Measurements from ENCODE around the gene MTA3. TPM values are rescaled to one million over a fixed set of nuclear protein-coding genes. Genes with fewer than 3 reads are reported as not detected.

The MTA3 gene
- total and polyA plus RNA-seq, 2 donors (not counting 3 experiments of a cell fraction or from before 2014, with no cell fraction given) = 36.3 to 53.3 TPM

DNA sequence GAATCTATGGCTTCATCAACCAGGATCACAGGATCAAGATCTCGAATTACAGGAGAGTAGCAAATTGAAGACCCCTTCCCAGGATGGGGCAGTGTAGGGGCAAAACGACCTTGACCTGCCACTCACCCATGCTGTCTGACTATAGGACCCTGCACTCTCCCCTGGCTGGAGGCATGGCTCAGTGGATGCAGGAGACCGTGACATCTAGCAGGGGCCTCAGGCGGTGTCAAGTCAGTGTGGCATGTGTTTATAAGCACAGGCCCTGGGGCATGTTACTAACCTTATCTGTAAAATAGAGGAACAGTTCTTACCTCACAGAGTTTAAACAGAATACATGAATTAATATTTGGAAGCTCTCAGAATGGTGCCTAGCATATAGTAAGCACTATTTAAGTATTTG lies 220.4 kb downstream of the MTA3 start:
- dilution Hi-C loops (cut with MboI; ENCODE audit: extremely low pct_ligation_motif_present, low sequenced_read_pairs) = no loop called here
- BruUV-seq (replicated peaks) = no TSS peak
- POLR2A ChIA-PET = no interaction called here

More for the DNA sequence above, 220.4 kb downstream of the MTA3 start:
- TF ChIP-seq POLR2AphosphoS5 (IDR thresholded peaks at IDR 0.05; ENCODE audit: insufficient read depth, low read depth, low read length) = no peak
- TF ChIP-seq EZH2 (IDR thresholded peaks at IDR 0.05; ENCODE audit: borderline replicate concordance, low read depth, low read length, severe bottlenecking) = no peak
- TF ChIP-seq MYC (IDR thresholded peaks at IDR 0.05; ENCODE audit: low read depth, low read length) = no peak
- no peak for TF ChIP-seq FOS (IDR thresholded peaks at IDR 0.05; ENCODE audit: borderline replicate concordance, insufficient read depth, low read length)
- TF ChIP-seq CTCF (IDR thresholded peaks at IDR 0.05; ENCODE audit: extremely low read depth in 1 of 2, insufficient read depth in 1 of 2, low read depth in 1 of 2, low read length in 2 of 2) = no peak
- TF ChIP-seq GATA2 (IDR thresholded peaks at IDR 0.05; ENCODE audit: insufficient read depth, insufficient read length, low read depth, low read length) = no peak
- no peak for DNase-seq (ENCODE audit: low read depth, low spot score)
- Histone ChIP-seq H3K79me2 (ENCODE audit: control insufficient read depth, insufficient read depth, low read length) (no peaks in the 10 kb centered on the region), H3K27ac (ENCODE audit: insufficient read depth, low read depth, low read length) (no peak overlapping the region), H3K9ac (replicated peaks; ENCODE audit: extremely low read depth, insufficient read depth, low read length) (no peak overlapping the region), H3K4me1 (ENCODE audit: control insufficient read depth, extremely low read depth, insufficient read depth, low read length) (peaks cover 4% of the 10 kb centered on the region), H3K9me3 (replicated peaks; ENCODE audit: control insufficient read depth, insufficient read depth, low read length) (no peaks in the 10 kb centered on the region), H3K4me2 (ENCODE audit: insufficient read depth, low read length) (no peak overlapping the region), H3K9me1 (replicated peaks; ENCODE audit: control insufficient read depth, extremely low read depth, insufficient read depth, low read length) (no peaks in the 10 kb centered on the region), H4K20me1 (replicated peaks; ENCODE audit: control insufficient read depth, extremely low read depth, insufficient read depth, low read length) (no peaks in the 10 kb centered on the region), H3K36me3 (ENCODE audit: control insufficient read depth in 2 of 2, extremely low read depth in 1 of 2, insufficient read depth in 2 of 2, low read length in 2 of 2) (no peaks in the 10 kb centered on the region), H3K4me3 (replicated peaks in 1 of 3; ENCODE audit: insufficient read depth in 1 of 3, low read depth in 1 of 3, low read length in 3 of 3) (no peak overlapping the region), H3K27me3 (ENCODE audit: control insufficient read depth in 2 of 2, insufficient read depth in 2 of 2, low read length in 2 of 2) (peaks cover 7 to 12% of the 10 kb centered on the region in 2 experiments), H2AFZ (ENCODE audit: low read depth, low read length) (no peak overlapping the region)
- intact Hi-C loops (cut with micrococcal nuclease) = no loop called here
- no peak for FAIRE-seq
- CTCF ChIA-PET = no interaction called here

Measured in endothelial cell of umbilical vein (primary cell).